ENCODE measurements around the gene GSTM3. TPM values are rescaled to one million over a fixed set of nuclear protein-coding genes. Genes with fewer than 3 reads are reported as not detected.
A peak's percentile ranks its signal among the peaks of the same experiment; 100 is the strongest.

Gene GSTM3
- total RNA-seq: 10 to 100 TPM in 3 of 4 donors, 1 to 10 TPM in 1; 8.2 to 34.1 (median 24.3) TPM

DNA sequence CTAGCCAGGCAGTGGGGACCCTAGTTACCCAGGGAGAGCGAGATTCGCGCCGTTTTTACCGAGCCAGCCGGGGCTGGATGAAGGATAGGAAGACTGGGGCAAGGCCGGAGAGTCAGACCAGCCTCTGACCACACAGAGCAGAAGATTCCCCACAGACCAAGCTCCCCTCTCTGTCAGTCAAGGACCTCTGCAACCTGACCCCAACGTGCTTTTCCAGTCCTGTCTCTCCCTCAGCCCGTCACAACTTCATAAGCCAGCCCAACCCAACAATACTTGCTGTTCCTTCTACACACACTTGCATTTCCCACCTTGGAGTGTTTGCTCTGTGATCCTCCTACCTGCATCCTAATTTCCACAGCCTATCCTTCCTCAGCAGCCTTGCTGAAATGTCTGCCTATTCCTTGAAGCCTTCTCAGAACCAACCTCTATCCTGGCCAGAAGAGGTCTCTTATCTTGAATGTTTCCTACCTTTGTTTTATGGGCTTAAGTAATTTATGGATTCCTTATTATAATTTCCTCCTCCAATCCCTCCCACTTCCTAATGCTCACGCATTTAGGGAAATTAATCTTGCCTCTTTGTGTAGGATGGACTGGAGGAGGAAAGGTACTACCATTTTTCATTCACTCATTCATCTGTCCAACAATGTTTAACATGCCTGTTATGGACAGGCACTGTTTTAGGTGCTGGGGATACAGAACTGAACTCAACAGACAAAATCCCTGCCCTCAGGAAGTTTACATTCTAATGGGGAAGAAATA lies at the start of gene GSTM3:
GSTM3 (minus strand) TSS at position 424 of the 759 bp plus-strand sequence. CDS start 751 bp downstream, outside the sequence.
- intact Hi-C loops (cut with DNase I; ENCODE audit: low total_unique reads): no loop called here
- no peak for DNase-seq

DNA sequence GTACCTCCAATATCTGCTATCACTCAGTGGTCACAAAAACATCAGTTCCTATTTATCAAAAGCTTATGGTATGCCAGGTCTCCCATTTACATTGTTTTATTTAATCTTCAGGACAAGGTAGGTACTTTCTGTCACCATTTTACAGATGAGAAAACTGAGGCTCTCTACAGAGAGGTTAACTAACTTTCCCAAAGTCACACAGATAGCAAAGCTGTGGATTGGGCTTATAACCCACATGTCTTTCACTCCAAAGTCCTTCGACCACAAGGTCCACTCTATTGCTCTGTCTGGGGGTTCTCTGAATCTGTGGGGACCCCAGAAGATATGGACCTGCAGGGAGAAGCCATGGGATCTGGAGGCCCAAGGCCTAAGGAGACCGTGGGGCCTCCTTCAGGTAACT lies 49.5 kb upstream of the GSTM3 start:
- DNase-seq: no peak
- no peaks in the 10 kb centered on the region for H3K27me3 ChIP-seq
- H3K4me1 ChIP-seq: peaks cover 43 to 86% (median 59%) of the 10 kb centered on the region in 4 donors
- H3K9me3 ChIP-seq: no peaks in the 10 kb centered on the region
- in situ Hi-C loops (cut with MboI; ENCODE audit: low pct_ligation_motif_present in 1 of 4, low pct_unique_long_range_greater_than_20kb in 1 of 4, low sequenced_read_pairs in 3 of 4): loop anchor here in 2 of 4 donors (10.0 to 25.0 kb wide), 2 partner anchors 114 to 122 kb away; partner anchors contain the start of gene CSF1 (in 1 of the 2)
- no peaks in the 10 kb centered on the region for H3K36me3 ChIP-seq
- no peak overlapping the region for H3K4me3 ChIP-seq
- 60 to 88% methylated on average over 1 to 2 of the region's 2 CpGs for WGBS, 2 donors (ENCODE audit: low coverage in 1 of 2)
- H3K27ac ChIP-seq: peak overlapping the region in 3 of 4 donors; percentile 20 to 45 (median 30)
- intact Hi-C loops (cut with DNase I; ENCODE audit: low total_unique reads): no loop called here
- TF ChIP-seq, protein P1, sequence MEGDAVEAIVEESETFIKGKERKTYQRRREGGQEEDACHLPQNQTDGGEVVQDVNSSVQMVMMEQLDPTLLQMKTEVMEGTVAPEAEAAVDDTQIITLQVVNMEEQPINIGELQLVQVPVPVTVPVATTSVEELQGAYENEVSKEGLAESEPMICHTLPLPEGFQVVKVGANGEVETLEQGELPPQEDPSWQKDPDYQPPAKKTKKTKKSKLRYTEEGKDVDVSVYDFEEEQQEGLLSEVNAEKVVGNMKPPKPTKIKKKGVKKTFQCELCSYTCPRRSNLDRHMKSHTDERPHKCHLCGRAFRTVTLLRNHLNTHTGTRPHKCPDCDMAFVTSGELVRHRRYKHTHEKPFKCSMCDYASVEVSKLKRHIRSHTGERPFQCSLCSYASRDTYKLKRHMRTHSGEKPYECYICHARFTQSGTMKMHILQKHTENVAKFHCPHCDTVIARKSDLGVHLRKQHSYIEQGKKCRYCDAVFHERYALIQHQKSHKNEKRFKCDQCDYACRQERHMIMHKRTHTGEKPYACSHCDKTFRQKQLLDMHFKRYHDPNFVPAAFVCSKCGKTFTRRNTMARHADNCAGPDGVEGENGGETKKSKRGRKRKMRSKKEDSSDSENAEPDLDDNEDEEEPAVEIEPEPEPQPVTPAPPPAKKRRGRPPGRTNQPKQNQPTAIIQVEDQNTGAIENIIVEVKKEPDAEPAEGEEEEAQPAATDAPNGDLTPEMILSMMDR (IDR thresholded peaks at IDR 0.05): no peak
- TF ChIP-seq POLR2AphosphoS5 (IDR thresholded peaks at IDR 0.05): no peak
- TF ChIP-seq POLR2A (IDR thresholded peaks at IDR 0.05): no peak
- no peak for TF ChIP-seq EP300 (IDR thresholded peaks at IDR 0.05; ENCODE audit: low read depth)

More for the DNA sequence above, at the start of gene GSTM3:
- Histone ChIP-seq H3K4me3 (peak within 1 kb of the TSS; percentile 70 to 84 (median 74)), H3K4me1 (peaks cover 0 to 12% (median 9%) of the 10 kb centered on the region in 4 donors), H3K9me3 (no peaks in the 10 kb centered on the region), H3K36me3 (no peaks in the 10 kb centered on the region), H3K27ac (peak within 1 kb of the TSS; percentile 78 to 88 (median 80)), H3K27me3 (no peaks in the 10 kb centered on the region)
- 0 to 19% methylated on average over 2 to 10 of the region's 10 CpGs for WGBS, 2 donors (ENCODE audit: low coverage in 1 of 2)
- no peak for TF ChIP-seq POLR2AphosphoS5 (IDR thresholded peaks at IDR 0.05)
- TF ChIP-seq EP300 (IDR thresholded peaks at IDR 0.05; ENCODE audit: low read depth): no peak
- no peak for TF ChIP-seq POLR2A (IDR thresholded peaks at IDR 0.05)
- TF ChIP-seq, protein P1 (IDR thresholded peaks at IDR 0.05): no peak
- in situ Hi-C loops (cut with MboI; ENCODE audit: low pct_ligation_motif_present in 1 of 4, low pct_unique_long_range_greater_than_20kb in 1 of 4, low sequenced_read_pairs in 3 of 4): no loop called here

DNA sequence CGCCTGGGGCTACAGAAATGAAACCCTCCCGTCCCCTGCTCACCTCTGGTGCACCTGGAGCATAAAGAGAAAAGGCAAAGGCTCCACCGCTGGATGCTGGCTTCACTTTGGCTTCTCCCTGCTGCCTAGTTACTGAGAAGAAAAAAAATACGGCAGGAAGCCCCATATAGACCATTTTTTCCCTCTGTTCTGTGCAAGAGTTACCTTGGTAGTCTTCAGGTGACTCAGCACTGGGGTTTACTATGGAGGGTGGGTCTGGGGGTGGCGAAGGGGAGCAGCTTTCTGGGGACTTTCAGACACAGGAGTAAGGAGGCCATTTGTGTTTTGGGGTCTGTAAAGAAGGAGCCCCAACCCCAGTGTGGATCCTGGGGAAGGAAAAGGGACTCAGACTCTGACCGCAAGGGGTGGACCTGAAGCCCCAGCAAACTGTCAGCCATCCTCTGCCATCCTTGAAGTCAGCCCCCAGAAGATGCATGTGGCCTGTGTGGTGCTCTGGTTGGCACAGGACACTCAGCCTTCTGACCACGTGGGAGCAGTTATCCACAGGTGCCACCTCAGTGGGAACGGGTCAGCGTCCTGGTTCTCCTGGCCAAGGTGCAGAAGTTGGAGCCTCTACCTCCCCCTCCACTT lies 48.8 kb upstream of the GSTM3 start:
- in situ Hi-C loops (cut with MboI; ENCODE audit: low pct_ligation_motif_present in 1 of 4, low pct_unique_long_range_greater_than_20kb in 1 of 4, low sequenced_read_pairs in 3 of 4) (loop anchor here in 2 of 4 donors (10.0 to 25.0 kb wide), 2 partner anchors 115 to 123 kb away; partner anchors contain the start of gene CSF1 (in 1 of the 2)), intact Hi-C loops (cut with DNase I; ENCODE audit: low total_unique reads) (no loop called here)
- Histone ChIP-seq H3K27me3 (no peaks in the 10 kb centered on the region), H3K27ac (no peak overlapping the region), H3K4me3 (no peak overlapping the region), H3K4me1 (peaks cover 38 to 79% (median 53%) of the 10 kb centered on the region in 4 donors), H3K9me3 (no peaks in the 10 kb centered on the region), H3K36me3 (no peaks in the 10 kb centered on the region)
- WGBS, 2 donors (ENCODE audit: low coverage in 1 of 2): 80% methylated on average over 9 of the region's 9 CpGs; no CpG with 5 or more reads in 1 of the 2 donors
- peak; percentile 5 for DNase-seq
- TF ChIP-seq POLR2AphosphoS5 (IDR thresholded peaks at IDR 0.05) (no peak), EP300 (IDR thresholded peaks at IDR 0.05; ENCODE audit: low read depth) (no peak), POLR2A (IDR thresholded peaks at IDR 0.05) (no peak)
- TF ChIP-seq, protein P1 (IDR thresholded peaks at IDR 0.05): no peak
